H1 (cell line): ENCODE measurements around the gene CRKL. TPM values are rescaled to one million over a fixed set of nuclear protein-coding genes. Genes with fewer than 3 reads are reported as not detected.

Experiments
- CTCF ChIA-PET: fragments of 300-600 bp; sonication (Branson Sonifier 250); formaldehyde crosslinking; loops from one replicate; lab custom pipeline; 2021; ENCODE audit not compliant: partially characterized antibody; lab: Charles Lee
- POLR2A ChIA-PET: fragments of 300-600 bp; sonication (Branson Sonifier 250); formaldehyde crosslinking; loops from one replicate; lab custom pipeline; 2021; ENCODE audit warnings: inconsistent platforms; ENCODE audit not compliant: partially characterized antibody; lab: Charles Lee
- DNase-seq, 2 experiments: peaks; one replicate each; pipeline versions ENCODE4 v3.0.0 to v3.0.0-alpha.2; 2010 to 2022; ENCODE audit warnings: low spot score in 2 of 2, low read depth in 1 of 2, mixed read lengths in 1 of 2
- FAIRE-seq: peaks from 2 replicates; lab custom pipeline; 2011; peaks lifted over from hg19 to GRCh38; lab: Jason Lieb, UNC
- H2AFZ ChIP-seq: 2 replicates; pipeline ENCODE4 v1.8.1; 2012; ENCODE audit warnings: low read length, inconsistent platforms
- H2AK5ac ChIP-seq: 2 replicates; pipeline ENCODE4 v1.6.1; 2013; ENCODE audit warnings: low read depth, low read length
- H2BK120ac ChIP-seq: replicated peaks from 2 replicates; pipeline ENCODE3; 2013; ENCODE audit warnings: low read depth, low read length, inconsistent platforms
- H2BK12ac ChIP-seq: 2 replicates; pipeline ENCODE4 v1.6.1; 2013; ENCODE audit warnings: low read depth, low read length
- H2BK15ac ChIP-seq: 2 replicates; pipeline ENCODE4 v1.6.1; 2013; ENCODE audit warnings: low read length
- H2BK20ac ChIP-seq: 2 replicates; pipeline ENCODE4 v1.6.1; 2013; ENCODE audit warnings: low read length
- H2BK5ac ChIP-seq: 2 replicates; pipeline ENCODE4 v1.6.1; 2013; ENCODE audit warnings: low read depth, low read length
- H3K14ac ChIP-seq: 2 replicates; pipeline ENCODE4 v1.6.1; 2013; ENCODE audit warnings: inconsistent platforms; ENCODE audit not compliant: insufficient read length
- H3K18ac ChIP-seq: 2 replicates; pipeline ENCODE4 v1.6.1; 2013; ENCODE audit warnings: low read length; ENCODE audit errors: extremely low read depth
- H3K23ac ChIP-seq: 2 replicates; pipeline ENCODE4 v1.6.1; 2013; ENCODE audit warnings: inconsistent platforms; ENCODE audit not compliant: insufficient read length
- H3K23me2 ChIP-seq: 2 replicates; pipeline ENCODE4 v1.6.1; 2013; ENCODE audit warnings: low read depth, low read length
- H3K27ac ChIP-seq: 2 replicates; pipeline ENCODE4 v1.6.1; 2011; ENCODE audit warnings: low read depth, low read length, inconsistent platforms
- H3K27me3 ChIP-seq, 4 experiments: replicated peaks in 1 of 4; 1 replicate in 1 of 4; 2 replicates in 3 of 4; pipeline versions ENCODE4 v1.6.1 to v1.8.1; 2011 to 2013; ENCODE audit warnings: low read length in 3 of 4, mild to moderate bottlenecking in 3 of 4, inconsistent platforms in 2 of 4, mixed read lengths in 2 of 4, moderate library complexity in 1 of 4; ENCODE audit not compliant: control insufficient read depth in 3 of 4, insufficient read depth in 3 of 4; ENCODE audit errors: extremely low read depth in 1 of 4
- H3K36me3 ChIP-seq, 4 experiments: 2 replicates each; pipeline versions ENCODE4 v1.6.1 to v1.8.1; 2011 to 2013; ENCODE audit warnings: mild to moderate bottlenecking in 4 of 4, low read length in 3 of 4, moderate library complexity in 2 of 4, control low read depth in 1 of 4, inconsistent platforms in 1 of 4; ENCODE audit not compliant: insufficient read depth in 4 of 4, control insufficient read depth in 2 of 4
- H3K4ac ChIP-seq: replicated peaks from 2 replicates; pipeline ENCODE3; 2013; ENCODE audit warnings: low read length, low read depth, mixed read lengths, inconsistent platforms; ENCODE audit not compliant: insufficient read length
- H3K4me1 ChIP-seq, 4 experiments: replicated peaks in 1 of 4; 1 replicate in 1 of 4; 2 replicates in 3 of 4; pipeline versions ENCODE4 v1.6.1 to v1.8.1; 2011 to 2013; ENCODE audit warnings: low read length in 3 of 4, inconsistent platforms in 2 of 4, mixed read lengths in 1 of 4; ENCODE audit not compliant: insufficient read depth in 4 of 4, control insufficient read depth in 3 of 4
- H3K4me2 ChIP-seq, 2 experiments: 2 replicates each; pipeline versions ENCODE4 v1.6.1 to v1.8.1; 2011 to 2013; ENCODE audit warnings: low read depth in 2 of 2, low read length in 2 of 2, control low read depth in 1 of 2, inconsistent platforms in 1 of 2, mild to moderate bottlenecking in 1 of 2; ENCODE audit not compliant: insufficient read depth in 1 of 2
- H3K4me3 ChIP-seq, 4 experiments: fragments of 200-600, 300-600 bp in 1 of 4; sonication (generic), shearing (Covaris generic), sonication (Bioruptor Twin) in 1 of 4; 2 replicates each; pipeline versions ENCODE4 v1.5.1 to v1.8.1; 2011 to 2016; ENCODE audit warnings: low read length in 4 of 4, low read depth in 3 of 4, control low read depth in 2 of 4, inconsistent platforms in 2 of 4, mild to moderate bottlenecking in 2 of 4, mixed read lengths in 1 of 4, moderate library complexity in 1 of 4; ENCODE audit not compliant: insufficient read depth in 2 of 4; ENCODE audit errors: extremely low read depth in 1 of 4
- H3K56ac ChIP-seq: replicated peaks from 2 replicates; pipeline ENCODE3; 2013; ENCODE audit warnings: low read depth, mild to moderate bottlenecking, mixed read lengths, low read length, inconsistent platforms; ENCODE audit not compliant: insufficient read length
- H3K79me1 ChIP-seq: 2 replicates; pipeline ENCODE4 v1.6.1; 2013; ENCODE audit warnings: low read depth, low read length, control low read depth
- H3K79me2 ChIP-seq, 2 experiments: 2 replicates each; pipeline versions ENCODE4 v1.6.1 to v1.8.1; 2012 to 2013; ENCODE audit warnings: low read length in 2 of 2, mild to moderate bottlenecking in 2 of 2, inconsistent platforms in 1 of 2; ENCODE audit not compliant: insufficient read depth in 2 of 2, control insufficient read depth in 1 of 2
- H3K9ac ChIP-seq, 4 experiments: replicated peaks in 1 of 4; 1 replicate in 1 of 4; 2 replicates in 3 of 4; pipeline versions ENCODE4 v1.6.1 to v1.8.1; 2011 to 2013; ENCODE audit warnings: low read depth in 3 of 4, low read length in 3 of 4, control low read depth in 2 of 4, mild to moderate bottlenecking in 2 of 4, moderate library complexity in 2 of 4, inconsistent platforms in 1 of 4; ENCODE audit errors: extremely low read depth in 1 of 4
- H3K9me3 ChIP-seq, 2 experiments: 2 replicates each; pipeline versions ENCODE4 v1.6.1 to v1.8.1; 2012 to 2013; ENCODE audit warnings: mild to moderate bottlenecking in 2 of 2, moderate library complexity in 2 of 2, control low read depth in 1 of 2, inconsistent platforms in 1 of 2, low read depth in 1 of 2, low read length in 1 of 2, mixed read lengths in 1 of 2; ENCODE audit not compliant: insufficient read depth in 2 of 2
- H4K20me1 ChIP-seq, 2 experiments: replicated peaks in 1 of 2; 2 replicates each; pipeline versions ENCODE3 to v1.8.1; 2011 to 2013; ENCODE audit warnings: inconsistent platforms in 2 of 2, low read length in 2 of 2, mild to moderate bottlenecking in 1 of 2; ENCODE audit not compliant: insufficient read depth in 2 of 2, control insufficient read depth in 1 of 2
- H4K5ac ChIP-seq: 2 replicates; pipeline ENCODE4 v1.6.1; 2013; ENCODE audit warnings: low read length, low read depth, mixed read lengths, inconsistent platforms; ENCODE audit not compliant: insufficient read length
- H4K8ac ChIP-seq: 2 replicates; pipeline ENCODE4 v1.8.0; 2013; ENCODE audit warnings: mild to moderate bottlenecking, moderate library complexity, low read length, inconsistent platforms; ENCODE audit not compliant: insufficient read depth; ENCODE audit errors: extremely low read depth
- H4K91ac ChIP-seq: replicated peaks from 2 replicates; pipeline ENCODE3; 2013; ENCODE audit warnings: low read length, mixed read lengths, inconsistent platforms; ENCODE audit not compliant: insufficient read length
- BACH1 ChIP-seq: IDR thresholded peaks from 2 replicates; pipeline ENCODE4 v1.6.1; 2012; ENCODE audit warnings: low read length, improper control_type of control experiment
- BCL11A ChIP-seq, 2 experiments: IDR thresholded peaks; one replicate each; pipeline ENCODE4 v1.6.1; 2011; ENCODE audit warnings: low read depth in 2 of 2, low read length in 2 of 2, mild to moderate bottlenecking in 2 of 2
- CTBP2 ChIP-seq: IDR thresholded peaks from 2 replicates; pipeline ENCODE4 v1.7.0; 2011; ENCODE audit warnings: borderline replicate concordance, mild to moderate bottlenecking, moderate library complexity, mixed read lengths, low read length; ENCODE audit not compliant: insufficient read depth, insufficient read length
- PHF8 ChIP-seq: fragments of 200-600 bp; sonication (generic); conservative IDR thresholded peaks from 2 replicates; pipeline ENCODE4 v1.7.1; 2012; ENCODE audit warnings: low read depth, mild to moderate bottlenecking, inconsistent platforms, low read length, moderate library complexity
- RFX5 ChIP-seq: IDR thresholded peaks from 2 replicates; pipeline ENCODE4 v1.6.1; 2011; ENCODE audit warnings: low read depth, low read length, improper control_type of control experiment, borderline replicate concordance
- RNF2 ChIP-seq: fragments of 200-900, 300-1000 bp; sonication (generic); IDR thresholded peaks from 2 replicates; pipeline ENCODE4 v1.7.1; 2016; ENCODE audit warnings: borderline replicate concordance, low read depth, mild to moderate bottlenecking, antibody characterized with exemption, low read length; ENCODE audit not compliant: poor library complexity, severe bottlenecking; ENCODE audit errors: missing control alignments
- SUZ12 ChIP-seq: fragments of 200-600 bp; sonication (generic); IDR thresholded peaks from 2 replicates; pipeline ENCODE4 v1.6.1; 2012; ENCODE audit warnings: mild to moderate bottlenecking, inconsistent platforms, low read length, moderate library complexity, mixed read lengths
- YY1 ChIP-seq: IDR thresholded peaks from 2 replicates; pipeline ENCODE4 v1.6.1; 2011; ENCODE audit warnings: low read depth, mild to moderate bottlenecking, low read length
- ZNF274 ChIP-seq: IDR thresholded peaks from 2 replicates; pipeline ENCODE4 v1.7.0; 2012; ENCODE audit warnings: low read length, borderline replicate concordance; ENCODE audit errors: extremely low read depth
- WGBS, 2 experiments: shearing (Covaris generic) in 1 of 2; methylation state at CpG; one replicate each; pipeline versions ENCODE4 v1.1.6 to v1.1.7; 2013 to 2015; ENCODE audit warnings: low lambda C conversion rate in 2 of 2, mixed read lengths in 2 of 2, inconsistent platforms in 1 of 2, low coverage in 1 of 2, missing lambda C conversion rate in 1 of 2; ENCODE audit not compliant: insufficient replicate concordance in 2 of 2, insufficient coverage in 1 of 2, insufficient read length in 1 of 2; ENCODE audit errors: extremely low coverage in 1 of 2, missing lambda C conversion rate in 1 of 2; 5-methylcytosine and 5-hydroxymethylcytosine counted together
- polyA plus RNA-seq, 7 experiments: library from polyadenylated mRNA; depleted of rRNA in 3 of 7; stranded (reverse) in 5 of 7; unstranded in 2 of 7; fragments of >200 nt in 5 of 7; fragments of 200-250 nt in 2 of 7; gene quantifications; 1 replicate in 5 of 7; 2 replicates in 1 of 7; 4 replicates in 1 of 7; pipeline versions ENCODE4 v1.2.1 to v1.2.3, GENCODE V29; 2011 to 2013; ENCODE audit warnings: missing spikeins in 2 of 7, mixed read lengths in 2 of 7
- total RNA-seq: library from RNA; stranded (reverse); fragmentation: NEBNext Ultra II Directional; extraction: Animal tissue kit (Norgen Biotek cat#: 25700); gene quantifications from 2 replicates; pipeline ENCODE4 v1.2.1, GENCODE V29; 2021
- TF ChIP-seq, protein P1 (sequence below): IDR thresholded peaks from 2 replicates; pipeline ENCODE4 v1.6.1; 2012; ENCODE audit warnings: inconsistent platforms
- TF ChIP-seq, protein P2 (sequence below): IDR thresholded peaks from 2 replicates; pipeline ENCODE4 v1.6.1; 2012; ENCODE audit warnings: inconsistent platforms

CRKL gene
- total and polyA plus RNA-seq, 2 of the 8 experiments (the other 6 are each of a cell fraction or from before 2014, with no cell fraction given), result 34.5 to 94.5 TPM

DNA sequence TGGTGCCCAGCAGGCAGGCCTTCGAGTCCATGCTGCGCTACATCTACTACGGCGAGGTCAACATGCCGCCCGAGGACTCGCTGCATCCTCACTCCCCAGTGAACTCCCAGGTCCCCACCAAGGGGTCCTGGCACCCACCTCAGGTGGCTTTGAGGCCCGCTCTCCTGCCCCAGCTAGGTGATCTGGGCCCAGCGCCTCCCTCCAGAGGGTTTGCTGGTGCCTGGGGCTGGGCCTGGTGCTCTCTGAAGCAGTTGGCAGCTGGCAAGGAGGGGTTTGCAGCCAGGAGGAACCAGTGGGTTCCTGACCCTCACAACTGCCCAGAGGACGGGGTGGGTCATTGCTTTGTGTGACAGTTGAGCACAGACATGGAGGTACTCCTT is 78.8 kb downstream of the CRKL start:
- H3K4me2 ChIP-seq, result no peak overlapping the region
- no peak overlapping the region for H2AK5ac ChIP-seq
- POLR2A ChIA-PET, result interaction anchor here (1.2 to 5.5 kb wide), 4 partner anchors 9 to 70 kb away, joined by 3 to 45 read pairs (median 3); partner anchors contain the start of gene LZTR1
- no peak for FAIRE-seq
- H4K5ac ChIP-seq, result no peak overlapping the region
- no peak overlapping the region for H3K4me3 ChIP-seq
- H4K8ac ChIP-seq, result no peak overlapping the region
- no peak overlapping the region for H3K27ac ChIP-seq
- H3K4ac ChIP-seq, result no peak overlapping the region
- H3K56ac ChIP-seq, result no peak overlapping the region
- H3K79me1 ChIP-seq, result no peaks in the 10 kb centered on the region
- H3K18ac ChIP-seq, result no peak overlapping the region
- H3K23me2 ChIP-seq, result peaks cover 1% of the 10 kb centered on the region; the same call in 1 of the 2 replicates
- no peaks in the 10 kb centered on the region for H3K9me3 ChIP-seq
- CTCF ChIA-PET, result no interaction called here
- no peak overlapping the region for H2BK120ac ChIP-seq
- H2BK5ac ChIP-seq, result no peak overlapping the region
- H3K4me1 ChIP-seq, result peaks cover 0 to 7% (median 3%) of the 10 kb centered on the region in 4 experiments; a peak in 5 of 7 replicates
- H3K79me2 ChIP-seq, result no peaks in the 10 kb centered on the region; a peak in 1 of 4 replicates
- H4K20me1 ChIP-seq, result peaks cover 6 to 10% of the 10 kb centered on the region in 2 experiments
- H3K27me3 ChIP-seq, result no peaks in the 10 kb centered on the region
- no peak overlapping the region for H2AFZ ChIP-seq
- DNase-seq, result no peak
- H3K14ac ChIP-seq, result no peak overlapping the region
- no peak overlapping the region for H2BK12ac ChIP-seq
- 98% methylated on average over 9 of the region's 10 CpGs; no CpG with 5 or more reads in 1 of the 2 experiments for WGBS, 2 experiments
- no peak overlapping the region for H3K9ac ChIP-seq
- no peak overlapping the region for H3K23ac ChIP-seq
- TF ChIP-seq YY1 (no peak), RFX5 (no peak), BACH1 (no peak), BCL11A (IDR thresholded peaks at IDR 0.05; ENCODE audit: low read depth in 2 of 2, low read length in 2 of 2) (no peak), PHF8 (no peak), CTBP2 (no peak), RNF2 (no peak), ZNF274 (no peak), SUZ12 (no peak)
- TF ChIP-seq, protein P1, sequence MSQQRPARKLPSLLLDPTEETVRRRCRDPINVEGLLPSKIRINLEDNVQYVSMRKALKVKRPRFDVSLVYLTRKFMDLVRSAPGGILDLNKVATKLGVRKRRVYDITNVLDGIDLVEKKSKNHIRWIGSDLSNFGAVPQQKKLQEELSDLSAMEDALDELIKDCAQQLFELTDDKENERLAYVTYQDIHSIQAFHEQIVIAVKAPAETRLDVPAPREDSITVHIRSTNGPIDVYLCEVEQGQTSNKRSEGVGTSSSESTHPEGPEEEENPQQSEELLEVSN, result no peak
- TF ChIP-seq, protein P2, sequence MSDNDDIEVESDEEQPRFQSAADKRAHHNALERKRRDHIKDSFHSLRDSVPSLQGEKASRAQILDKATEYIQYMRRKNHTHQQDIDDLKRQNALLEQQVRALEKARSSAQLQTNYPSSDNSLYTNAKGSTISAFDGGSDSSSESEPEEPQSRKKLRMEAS, result no peak
- TF ChIP-seq, all 59 proteins: peak for 0
- Histone ChIP-seq H4K91ac (no peak overlapping the region), H2BK15ac (no peak overlapping the region), H3K36me3 (peaks cover 2 to 15% (median 8%) of the 10 kb centered on the region in 4 experiments; a peak in 5 of 8 replicates), H2BK20ac (no peak overlapping the region)
